SK-N-SH treated with all-trans-retinoic acid at 6 μM for 48 hours (cell line): ENCODE measurements around the gene SUSD4.

Experiments
- ATAC-seq: fragments of 200-7000 bp; cut with Tn5 transposase; 3 replicates; pipeline ENCODE4 v1.9.1; 2020; ENCODE audit warnings: mild to moderate bottlenecking, moderate library complexity
- BACH2 ChIP-seq: fragments of 250-450 bp; sonication (Bioruptor Pico); IDR thresholded peaks from 2 replicates; pipeline ENCODE4 v1.9.0; 2021; ENCODE audit warnings: mild to moderate bottlenecking, borderline replicate concordance
- CREB5 ChIP-seq: fragments of 250-450 bp; sonication (Bioruptor Pico); IDR thresholded peaks from 2 replicates; pipeline ENCODE4 v1.5.1; 2020; ENCODE audit warnings: low read depth, mild to moderate bottlenecking, moderate library complexity
- CSDC2 ChIP-seq: fragments of 250-450 bp; sonication (Bioruptor Pico); IDR thresholded peaks from 2 replicates; pipeline ENCODE4 v1.5.0; 2020; ENCODE audit warnings: mild to moderate bottlenecking, moderate library complexity
- CSRNP3 ChIP-seq: fragments of 250-450 bp; sonication (Bioruptor Pico); IDR thresholded peaks from 2 replicates; pipeline ENCODE4 v1.5.1; 2021; ENCODE audit warnings: mild to moderate bottlenecking, moderate library complexity
- ESRRG ChIP-seq: fragments of 250-450 bp; sonication (Bioruptor Pico); IDR thresholded peaks from 2 replicates; pipeline ENCODE4 v1.6.1; 2021; ENCODE audit warnings: mild to moderate bottlenecking
- GLIS3 ChIP-seq: fragments of 250-450 bp; sonication (Bioruptor Pico); IDR thresholded peaks from 2 replicates; pipeline ENCODE4 v1.5.0; 2020; ENCODE audit warnings: mild to moderate bottlenecking, moderate library complexity
- ISL1 ChIP-seq: fragments of 250-450 bp; sonication (Bioruptor Pico); IDR thresholded peaks from 2 replicates; pipeline ENCODE4 v2.1.2; 2022; ENCODE audit warnings: mild to moderate bottlenecking, moderate library complexity
- OSR1 ChIP-seq: fragments of 250-450 bp; sonication (Bioruptor Pico); IDR thresholded peaks from 2 replicates; pipeline ENCODE4 v1.8.0; 2022; ENCODE audit warnings: moderate library complexity, mild to moderate bottlenecking, inconsistent platforms
- PATZ1 ChIP-seq: fragments of 250-450 bp; sonication (Bioruptor Pico); IDR thresholded peaks from 2 replicates; pipeline ENCODE4 v1.8.0; 2020; ENCODE audit warnings: mild to moderate bottlenecking, moderate library complexity, borderline replicate concordance
- POU6F1 ChIP-seq: fragments of 250-450 bp; sonication (Bioruptor Pico); IDR thresholded peaks from 2 replicates; pipeline ENCODE4 v1.8.0; 2021; ENCODE audit warnings: low read depth, mild to moderate bottlenecking, moderate library complexity, borderline replicate concordance
- PPARA ChIP-seq: fragments of 250-450 bp; sonication (Bioruptor Pico); IDR thresholded peaks from 2 replicates; pipeline ENCODE4 v1.5.0; 2020; ENCODE audit warnings: mild to moderate bottlenecking, borderline replicate concordance
- RARB ChIP-seq: fragments of 250-450 bp; sonication (Bioruptor Pico); IDR thresholded peaks from 2 replicates; pipeline ENCODE4 v1.8.0; 2021; ENCODE audit warnings: mild to moderate bottlenecking, moderate library complexity
- SNAI2 ChIP-seq: fragments of 250-450 bp; sonication (Bioruptor Pico); IDR thresholded peaks from 2 replicates; pipeline ENCODE4 v1.5.0; 2020; ENCODE audit warnings: mild to moderate bottlenecking, moderate library complexity
- TCF4 ChIP-seq: fragments of 250-450 bp; sonication (Bioruptor Pico); IDR thresholded peaks from 2 replicates; pipeline ENCODE4 v1.8.0; 2021; ENCODE audit warnings: mild to moderate bottlenecking, moderate library complexity, borderline replicate concordance
- TOX ChIP-seq: fragments of 250-450 bp; sonication (Bioruptor Pico); IDR thresholded peaks from 2 replicates; pipeline ENCODE4 v1.8.0; 2021; ENCODE audit warnings: mild to moderate bottlenecking, moderate library complexity, borderline replicate concordance
- TSHZ2 ChIP-seq: fragments of 250-450 bp; sonication (Bioruptor Pico); IDR thresholded peaks from 2 replicates; pipeline ENCODE4 v1.5.0; 2020; ENCODE audit warnings: mild to moderate bottlenecking, moderate library complexity
- ZC3H10 ChIP-seq: fragments of 250-450 bp; sonication (Bioruptor Pico); IDR thresholded peaks from 2 replicates; pipeline ENCODE4 v1.5.1; 2021; ENCODE audit warnings: mild to moderate bottlenecking, moderate library complexity
- ZFP3 ChIP-seq: fragments of 250-450 bp; sonication (Bioruptor Pico); IDR thresholded peaks from 2 replicates; pipeline ENCODE4 v1.5.0; 2020; ENCODE audit warnings: mild to moderate bottlenecking, moderate library complexity
- ZFP30 ChIP-seq: fragments of 450-650 bp; formaldehyde crosslinking; IDR thresholded peaks from 2 replicates; pipeline ENCODE4 v1.5.0; 2022; ENCODE audit warnings: mild to moderate bottlenecking, moderate library complexity
- ZNF565 ChIP-seq: fragments of 450-650 bp; formaldehyde crosslinking; conservative IDR thresholded peaks from 2 replicates; pipeline ENCODE4 v1.5.0; 2020; ENCODE audit warnings: low read depth, mild to moderate bottlenecking, moderate library complexity
- ZNF70 ChIP-seq: fragments of 450-650 bp; formaldehyde crosslinking; IDR thresholded peaks from 2 replicates; pipeline ENCODE4 v1.5.0; 2020; ENCODE audit warnings: mild to moderate bottlenecking, moderate library complexity

The SUSD4 gene

GRCh38 chr1:223261914-223262313 lies 102.1 kb downstream of the SUSD4 start (continued):
- TF ChIP-seq BACH2 (CRISPR knock-in tag) (no peak), ISL1 (CRISPR knock-in tag) (no peak), SNAI2 (CRISPR knock-in tag) (no peak), ZC3H10 (CRISPR knock-in tag) (no peak), POU6F1 (CRISPR knock-in tag) (no peak), ZNF70 (CRISPR knock-in tag) (no peak), ZFP3 (CRISPR knock-in tag) (no peak), ZFP30 (CRISPR knock-in tag) (no peak), ESRRG (CRISPR knock-in tag) (no peak), ZNF565 (CRISPR knock-in tag) (no peak), PPARA (CRISPR knock-in tag) (no peak)

GRCh38 chr1:223260712-223261111 lies 103.3 kb downstream of the SUSD4 start:
- no peak for ATAC-seq
- TF ChIP-seq POU6F1 (CRISPR knock-in tag): no peak
- TF ChIP-seq TCF4 (CRISPR knock-in tag): no peak
- TF ChIP-seq CSRNP3 (CRISPR knock-in tag): no peak
- no peak for TF ChIP-seq PATZ1 (CRISPR knock-in tag)
- no peak for TF ChIP-seq TOX (CRISPR knock-in tag)

- TF ChIP-seq ZFP3 (CRISPR knock-in tag) (no peak), RARB (no peak)
- no peak for ATAC-seq
Measured at GRCh38 chr1:223259462-223259861, 104.5 kb downstream of the SUSD4 start.

GRCh38 chr1:223258751-223259198 lies 105.2 kb downstream of the SUSD4 start:
- ATAC-seq: no peak
- TF ChIP-seq SNAI2 (CRISPR knock-in tag) (no peak), ISL1 (CRISPR knock-in tag) (no peak), ZFP30 (CRISPR knock-in tag) (no peak), PPARA (CRISPR knock-in tag) (no peak), POU6F1 (CRISPR knock-in tag) (no peak), ZC3H10 (CRISPR knock-in tag) (no peak), GLIS3 (CRISPR knock-in tag) (no peak), ZNF70 (CRISPR knock-in tag) (no peak), TSHZ2 (CRISPR knock-in tag) (no peak), BACH2 (CRISPR knock-in tag) (no peak), CREB5 (CRISPR knock-in tag) (no peak), ESRRG (CRISPR knock-in tag) (no peak), OSR1 (CRISPR knock-in tag) (no peak), CSRNP3 (CRISPR knock-in tag) (no peak), CSDC2 (CRISPR knock-in tag) (no peak), ZNF565 (CRISPR knock-in tag) (no peak)
